Ecto neural progenitor cell (in vitro differentiated cells): ENCODE data around the gene TPT1.
"Not testable (repeated sequence)": the region's sequence is repeated elsewhere in the genome, so short reads cannot be mapped to it uniquely, and the experiment has no call there.

Experiments used
- DNase-seq: peaks from one replicate; pipeline ENCODE4 v3.0.0-alpha.2; 2018; ENCODE audit warnings: low spot score

TPT1 gene

DNA sequence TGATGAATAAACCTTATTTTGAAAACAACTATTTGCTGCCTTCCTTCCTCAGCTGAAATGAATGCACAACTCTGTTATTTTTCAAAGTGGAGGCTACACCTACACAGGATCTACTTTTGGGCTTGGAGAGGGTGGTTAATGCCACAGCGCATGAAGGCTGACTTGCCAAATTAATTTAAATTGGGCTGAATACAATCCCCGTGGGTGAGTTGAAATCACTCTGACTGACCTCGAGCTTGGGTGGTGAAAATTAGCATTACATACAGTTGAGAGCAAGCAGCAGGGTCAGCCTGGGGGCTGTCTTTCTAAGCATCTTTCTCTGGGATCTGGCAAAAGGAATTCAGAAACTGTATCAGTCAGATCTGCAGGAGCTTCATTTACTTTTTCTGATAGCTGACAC lies 38.5 kb downstream of the TPT1 start:
- DNase-seq, result no peak

DNA sequence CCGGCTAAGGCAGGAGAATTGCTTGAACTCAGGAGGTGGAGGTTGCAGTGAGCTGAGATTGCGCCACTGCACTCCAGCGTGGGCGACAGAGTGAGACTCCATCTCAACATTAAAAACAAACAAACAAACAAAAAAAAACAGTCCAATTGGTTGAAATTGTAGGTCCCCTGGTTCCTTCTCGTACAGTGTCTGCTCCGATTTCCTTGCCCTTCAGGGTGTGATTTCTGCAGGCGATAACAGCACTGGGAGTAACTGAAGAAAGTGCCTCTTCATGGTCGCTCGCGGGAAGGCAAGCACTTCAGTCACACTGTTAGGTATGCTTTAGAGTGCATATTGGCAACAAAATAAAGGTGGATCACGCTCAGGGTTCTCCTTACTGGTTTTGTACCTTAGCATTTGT lies 39.7 kb downstream of the TPT1 start:
- no peak for DNase-seq

DNA sequence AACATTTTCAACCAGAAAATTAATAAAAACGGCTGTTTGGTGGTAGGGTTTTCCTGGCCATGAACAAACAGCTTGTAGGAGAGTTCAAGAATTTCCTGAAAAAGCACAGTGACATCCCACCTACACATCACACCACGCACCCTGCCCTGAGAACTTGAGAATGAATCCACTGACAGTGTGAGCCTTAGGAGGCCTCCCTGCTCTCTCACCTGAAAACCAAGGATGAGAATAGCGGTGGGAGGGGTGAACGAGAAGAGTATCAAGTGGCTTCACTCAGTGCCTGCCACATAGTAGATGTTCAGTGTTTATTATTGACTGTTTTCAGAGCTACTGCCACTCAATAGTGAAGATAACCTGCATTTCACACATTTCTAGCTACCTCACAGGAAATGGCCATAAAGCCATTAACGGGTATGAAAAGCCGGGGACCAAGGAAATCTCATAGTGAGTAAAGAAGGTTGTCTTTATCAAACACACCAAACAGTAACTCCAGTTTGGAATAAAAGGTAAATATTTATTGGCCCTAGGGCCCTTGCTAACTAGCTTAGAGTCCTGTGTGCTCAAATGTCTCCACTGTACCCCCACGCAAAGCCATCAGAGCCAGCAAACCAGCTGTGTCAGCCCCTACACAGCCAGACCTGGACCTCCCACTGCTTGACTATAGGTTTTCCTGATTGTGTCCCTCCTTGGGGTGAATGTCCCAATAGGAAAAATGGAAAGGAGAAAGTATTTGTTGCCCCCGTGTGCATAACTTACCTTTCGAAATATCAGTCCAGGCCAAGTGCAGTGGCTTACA lies 40.6 kb downstream of the TPT1 start:
- DNase-seq, result no peak

DNA sequence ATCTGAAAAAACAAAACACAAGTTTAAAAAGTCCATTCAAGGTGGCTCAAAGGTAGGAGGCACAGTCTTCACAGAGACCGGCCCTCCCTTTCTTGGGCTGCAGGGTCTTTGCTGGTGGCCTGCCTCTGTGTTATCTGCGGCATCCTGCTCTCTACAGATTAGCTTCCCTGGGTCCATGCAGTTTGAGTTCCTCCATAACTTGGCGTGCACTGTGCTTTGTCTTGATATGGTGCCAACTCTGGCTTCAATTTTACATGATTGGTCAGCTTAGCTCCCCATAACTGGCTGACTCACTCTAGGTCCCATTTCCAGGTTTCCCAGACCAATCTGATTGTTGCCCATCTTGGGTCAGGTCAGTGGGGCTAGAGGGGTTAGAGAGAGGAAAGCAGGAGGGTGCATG lies 41.8 kb downstream of the TPT1 start:
- no peak for DNase-seq

DNA sequence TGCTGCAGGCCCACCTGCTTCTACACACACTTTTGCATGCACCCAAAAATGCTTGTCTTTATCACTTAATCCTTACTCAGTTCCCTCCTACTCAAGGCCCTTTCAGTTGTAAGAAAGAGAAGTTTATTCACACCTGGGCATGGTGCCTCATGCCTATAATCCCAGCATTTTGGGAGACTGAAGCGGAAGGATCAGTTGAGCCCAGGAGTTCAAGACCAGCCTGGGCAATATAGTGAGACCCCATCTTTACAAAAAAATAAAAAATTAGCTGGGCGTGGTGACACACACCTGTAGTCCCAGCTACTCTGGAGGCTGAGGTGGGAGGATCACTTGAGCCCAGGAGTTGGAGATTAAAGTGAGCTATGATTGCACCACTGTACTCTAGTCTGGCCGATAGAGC lies 42.4 kb downstream of the TPT1 start:
- DNase-seq, result not testable (repeated sequence)

DNA sequence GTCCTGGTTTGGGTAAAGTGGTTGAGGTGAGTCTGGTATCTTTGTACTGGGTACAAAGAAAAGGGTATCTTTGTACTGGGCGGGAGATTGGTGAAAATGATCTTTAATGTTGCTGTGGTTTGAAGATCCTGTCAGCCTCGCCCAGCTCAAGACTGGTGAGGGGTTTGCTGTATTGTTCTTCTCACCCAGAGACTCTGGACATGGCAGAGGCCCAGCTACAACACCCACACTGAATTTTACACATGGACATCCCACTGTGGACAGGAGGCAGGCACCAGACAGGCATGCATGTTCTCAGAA lies 42.8 kb downstream of the TPT1 start:
- DNase-seq, result no peak

DNA sequence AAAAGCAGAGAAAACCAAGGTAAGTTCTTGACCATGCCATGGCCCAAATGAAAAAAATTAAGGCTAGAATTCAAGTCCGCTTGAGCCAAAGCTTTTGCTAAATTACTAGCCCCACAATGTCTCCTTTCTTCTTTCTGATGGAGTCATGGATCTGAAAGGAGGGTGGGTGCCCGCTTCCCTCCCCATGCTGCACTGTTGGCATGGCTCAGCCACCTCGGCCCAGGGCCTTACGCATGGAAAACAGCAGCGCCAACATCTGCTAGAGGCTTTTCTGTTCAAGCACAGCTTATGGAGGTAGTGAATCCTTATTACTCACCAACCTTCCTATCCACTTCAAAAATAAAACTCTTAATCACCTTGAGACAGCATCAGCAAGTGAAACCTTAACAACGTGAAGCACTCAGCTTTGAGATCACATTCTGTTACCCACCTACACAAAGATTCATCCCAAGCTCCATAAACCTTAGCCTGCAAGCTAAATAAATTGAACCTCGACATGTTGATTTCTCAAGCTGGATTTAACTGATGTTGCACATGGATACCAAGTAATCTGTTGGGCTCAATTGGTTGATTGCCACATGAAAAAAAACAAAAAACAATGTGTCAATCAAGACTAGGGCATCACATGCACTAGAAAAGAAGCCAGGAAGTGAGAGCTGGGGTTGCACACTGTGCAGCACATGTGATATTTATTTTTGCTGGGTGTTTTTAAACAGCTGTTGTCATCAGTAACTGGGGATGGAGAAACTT lies 43.4 kb downstream of the TPT1 start:
- DNase-seq, result no peak

DNA sequence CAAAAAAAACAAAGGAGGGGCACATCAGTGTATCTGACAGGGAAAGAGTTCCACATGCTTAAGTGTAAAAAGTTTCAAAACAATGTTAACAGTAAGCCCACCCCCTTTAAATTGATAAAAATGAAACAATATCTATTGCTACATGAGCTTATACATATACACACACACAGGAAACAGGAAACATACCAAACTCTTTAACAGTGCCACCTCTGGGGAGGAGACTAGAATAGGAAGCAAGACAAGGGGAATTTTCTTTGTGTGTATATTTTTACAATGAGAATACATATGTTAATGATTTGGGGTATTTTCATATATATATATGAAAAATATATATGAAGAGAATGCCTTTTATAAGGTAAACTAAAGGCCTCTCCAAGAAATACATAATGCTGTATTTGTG lies 44.7 kb downstream of the TPT1 start:
- no peak for DNase-seq

DNA sequence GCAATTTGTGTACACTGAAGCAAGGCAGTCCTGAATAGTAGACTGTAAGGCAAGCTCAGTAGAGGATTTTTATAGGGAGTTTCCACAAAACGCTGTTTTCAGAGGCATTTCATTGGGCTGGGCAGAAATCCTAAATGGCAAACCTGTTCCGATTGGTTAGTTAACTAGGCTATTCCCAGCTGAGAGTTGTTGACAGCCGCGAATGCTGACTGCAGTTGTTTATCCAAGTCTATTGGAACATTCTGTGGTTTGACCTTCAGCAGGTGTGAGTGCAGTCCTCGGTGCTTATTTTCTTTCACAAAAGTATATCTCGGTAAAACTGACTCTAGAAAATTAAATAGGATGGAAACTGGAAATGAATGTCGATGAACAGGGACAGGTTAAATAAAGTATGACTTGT lies 45.4 kb downstream of the TPT1 start:
- no peak for DNase-seq

DNA sequence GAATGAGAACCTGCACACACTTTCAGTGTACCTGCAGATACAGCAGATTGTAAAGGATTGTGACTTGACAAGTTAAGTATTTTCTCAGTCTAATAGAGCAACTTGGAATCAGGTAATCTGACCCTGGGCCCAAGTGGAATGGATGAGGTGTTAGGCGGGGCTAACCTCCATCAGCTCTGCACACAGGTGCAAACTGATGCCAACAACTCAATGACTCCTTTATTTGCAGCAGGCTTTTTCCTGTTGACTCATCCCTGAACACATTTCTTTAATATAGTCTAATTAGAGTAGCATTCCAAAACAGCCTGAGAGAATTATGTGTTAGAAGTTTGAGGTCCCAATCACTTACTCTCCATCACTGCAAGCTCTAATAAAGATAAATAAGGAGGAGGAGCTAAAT lies 48.8 kb downstream of the TPT1 start:
- no peak for DNase-seq

DNA sequence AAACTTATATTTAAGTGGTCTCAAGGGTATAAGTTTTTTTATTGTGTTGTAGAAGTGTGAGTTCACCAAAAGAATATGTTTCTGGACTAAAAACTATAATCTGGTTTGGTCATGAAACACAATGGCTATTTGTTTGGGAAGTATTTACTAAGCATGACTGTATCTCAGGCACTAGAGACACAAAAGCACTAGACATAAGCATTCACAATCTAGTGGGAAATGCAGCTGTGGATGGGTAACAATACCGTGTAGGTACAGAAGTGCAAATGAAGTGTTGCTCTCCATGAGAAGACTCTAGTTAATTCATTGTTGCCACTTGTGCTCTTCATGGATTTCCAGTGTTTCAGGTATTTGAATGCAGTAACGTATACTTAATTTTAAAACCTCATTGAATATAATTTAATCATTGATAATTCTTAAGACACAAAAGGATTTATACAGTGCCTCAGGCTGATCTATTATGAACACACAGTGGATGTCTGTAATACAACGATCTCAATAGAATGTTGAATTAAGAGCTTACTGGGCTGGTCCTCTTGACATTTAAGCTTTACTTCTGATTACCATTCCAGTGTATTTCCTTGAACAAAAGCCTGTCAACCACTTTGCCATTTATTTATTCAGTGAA lies 50.9 kb downstream of the TPT1 start:
- DNase-seq, result no peak
